B cell (primary cell): Measurements from ENCODE around the gene RNF26. TPM values are rescaled to one million over a fixed set of nuclear protein-coding genes. Genes with fewer than 3 reads are reported as not detected.
A peak's percentile ranks its signal among the peaks of the same experiment; 100 is the strongest.

Experiments
- ATAC-seq: fragments of 200-7000 bp; cut with Tn5 transposase; one replicate; pipeline ENCODE4 v1.10.0; 2021; ENCODE audit warnings: low read depth, mild to moderate bottlenecking, moderate number of reproducible peaks, moderate library complexity
- CTCF ChIA-PET: fragments of 350-600 bp; sonication (Branson Sonifier 250); formaldehyde crosslinking; loops from one replicate; lab custom pipeline; 2021; ENCODE audit warnings: antibody characterized with exemption, inconsistent platforms; lab: Charles Lee
- POLR2A ChIA-PET: fragments of 350-600 bp; sonication (Branson Sonifier 250); formaldehyde crosslinking; loops from one replicate; lab custom pipeline; 2021; ENCODE audit warnings: antibody characterized with exemption; lab: Charles Lee
- DNase-seq: peaks from one replicate; pipeline ENCODE4 v3.0.0; 2013
- H2AFZ ChIP-seq: 2 replicates; pipeline ENCODE4 v1.6.1; 2012; ENCODE audit warnings: mild to moderate bottlenecking, low read depth, low read length; ENCODE audit not compliant: insufficient read depth, poor library complexity, severe bottlenecking
- H3K27ac ChIP-seq, 2 donors: 1 replicate in 1 of 2; 2 replicates in 1 of 2; pipeline ENCODE4 v1.5.1; 2012 to 2013; ENCODE audit warnings: low read length in 2 of 2, mild to moderate bottlenecking in 2 of 2, moderate library complexity in 1 of 2
- H3K27me3 ChIP-seq, 4 experiments: fragments of 200-600 bp in 1 of 4; sonication (generic) in 1 of 4; replicated peaks in 1 of 4; 1 replicate in 2 of 4; 2 replicates in 2 of 4; pipeline versions ENCODE4 v1.6.1 to v1.7.0; 2013 to 2016; ENCODE audit warnings: low read length in 3 of 4, mild to moderate bottlenecking in 2 of 4, mixed read lengths in 1 of 4, moderate library complexity in 1 of 4; ENCODE audit not compliant: insufficient read depth in 4 of 4, control insufficient read depth in 3 of 4; ENCODE audit errors: control extremely low read depth in 1 of 4
- H3K36me3 ChIP-seq, 2 experiments: replicated peaks in 1 of 2; 1 replicate in 1 of 2; 2 replicates in 1 of 2; pipeline versions ENCODE4 v1.6.1 to v1.7.1; 2013; ENCODE audit warnings: low read length in 1 of 2; ENCODE audit not compliant: insufficient read depth in 2 of 2, control insufficient read depth in 1 of 2; ENCODE audit errors: control extremely low read depth in 1 of 2, extremely low read depth in 1 of 2
- H3K4me1 ChIP-seq, 2 donors: fragments of 200-600 bp in 1 of 2; sonication (generic) in 1 of 2; 1 replicate in 1 of 2; 2 replicates in 1 of 2; pipeline versions ENCODE4 v1.5.1 to v1.6.1; 2013 to 2017; ENCODE audit warnings: low read length in 2 of 2; ENCODE audit not compliant: control insufficient read depth in 2 of 2, insufficient read depth in 2 of 2
- H3K4me2 ChIP-seq: replicated peaks from 2 replicates; pipeline ENCODE3; 2012; ENCODE audit warnings: mild to moderate bottlenecking, low read depth, low read length; ENCODE audit not compliant: poor library complexity, severe bottlenecking
- H3K4me3 ChIP-seq, 5 experiments: fragments of 200-600 bp in 1 of 5; sonication (generic) in 1 of 5; 1 replicate in 3 of 5; 2 replicates in 2 of 5; pipeline versions ENCODE4 v1.5.1 to v1.7.0; 2011 to 2016; ENCODE audit warnings: low read length in 4 of 5, mild to moderate bottlenecking in 4 of 5, low read depth in 2 of 5, control low read depth in 1 of 5, moderate library complexity in 1 of 5; ENCODE audit not compliant: insufficient read depth in 1 of 5; ENCODE audit errors: control extremely low read depth in 1 of 5, extremely low read depth in 1 of 5
- H3K79me2 ChIP-seq: fragments of 200-600 bp; sonication (generic); one replicate; pipeline ENCODE4 v1.6.0; 2016; ENCODE audit warnings: low read length; ENCODE audit not compliant: control insufficient read depth, insufficient read depth
- H3K9ac ChIP-seq: fragments of 200-600 bp; sonication (generic); 2 replicates; pipeline ENCODE4 v1.6.1; 2017; ENCODE audit warnings: mild to moderate bottlenecking, low read length, moderate library complexity
- H3K9me3 ChIP-seq, 3 donors: one replicate each; pipeline versions ENCODE4 v1.6.1 to v1.7.1; 2013; ENCODE audit warnings: low read length in 2 of 3; ENCODE audit not compliant: control insufficient read depth in 2 of 3, insufficient read depth in 1 of 3; ENCODE audit errors: control extremely low read depth in 1 of 3
- H4K20me1 ChIP-seq: 2 replicates; pipeline ENCODE4 v1.6.0; 2012; ENCODE audit warnings: mild to moderate bottlenecking, low read length; ENCODE audit not compliant: insufficient read depth, control insufficient read depth, poor library complexity, severe bottlenecking
- H3K27ac Mint-ChIP-seq: one replicate; pipeline ENCODE4 v1.8.0; 2021; ENCODE audit warnings: mixed read lengths
- H3K27me3 Mint-ChIP-seq: one replicate; pipeline ENCODE4 v1.8.0; 2021; ENCODE audit warnings: mixed read lengths
- H3K4me1 Mint-ChIP-seq: one replicate; pipeline ENCODE4 v1.8.0; 2021; ENCODE audit warnings: mixed read lengths
- H3K4me3 Mint-ChIP-seq: one replicate; pipeline ENCODE4 v1.8.0; 2021; ENCODE audit warnings: mixed read lengths
- H3K9me3 Mint-ChIP-seq: one replicate; pipeline ENCODE4 v1.8.0; 2022; ENCODE audit warnings: mixed read lengths; ENCODE audit not compliant: insufficient read depth
- EZH2 ChIP-seq: IDR thresholded peaks from 2 replicates; pipeline ENCODE4 v1.6.1; 2012; ENCODE audit warnings: borderline replicate concordance, low read depth, mild to moderate bottlenecking, moderate library complexity, low read length; ENCODE audit not compliant: insufficient read depth, poor library complexity, severe bottlenecking
- WGBS: methylation state at CpG from one replicate; pipeline ENCODE4 v1.1.5; 2013; ENCODE audit warnings: missing lambda C conversion rate; ENCODE audit not compliant: insufficient coverage; 5-methylcytosine and 5-hydroxymethylcytosine counted together
- intact Hi-C: fragments of 100-400 bp; cut with micrococcal nuclease; formaldehyde crosslinking; loops from one replicate; pipeline ENCODE4 v1.10.0; 2022
- polyA plus RNA-seq: library from polyadenylated mRNA; depleted of rRNA; stranded (reverse); fragments of >200 nt; gene quantifications from 2 replicates; pipeline ENCODE4 v1.2.3, GENCODE V29; 2012
- total RNA-seq, 2 donors: library from RNA; stranded (reverse); fragments of 120-200 nt in 1 of 2; gene quantifications; 1 replicate in 1 of 2; 2 replicates in 1 of 2; pipeline versions ENCODE4 v1.2.3 to v1.2.4, GENCODE V29; 2013 to 2022
- TF ChIP-seq, protein P1 (sequence below): fragments of 200-600 bp; IDR thresholded peaks from one replicate; pipeline ENCODE4 v1.8.0; 2022; ENCODE audit warnings: antibody characterized with exemption, mild to moderate bottlenecking

The RNF26 gene
- total and polyA plus RNA-seq, 2 donors (not counting 1 experiment from before 2014, with no cell fraction given) = 15.5 to 21.8 TPM

- peak overlapping the region; percentile 76 for H3K4me2 ChIP-seq
- POLR2A ChIA-PET = interaction anchor here (0.5 kb wide), 1 partner anchor 556 kb away, joined by 4 read pairs; no protein-coding TSS in a partner anchor
- WGBS = 14% methylated on average over 86 of the region's 86 CpGs
Measured at GRCh38 chr11:119339589-119340334, 5.4 kb downstream of the RNF26 start.

More at GRCh38 chr11:119339589-119340334, 5.4 kb downstream of the RNF26 start:
- Histone ChIP-seq H3K9ac (peak overlapping the region; percentile 32), H3K4me1 (peaks cover 37 to 38% of the 10 kb centered on the region in 2 donors), H3K27me3 (peaks cover 0 to 55% (median 30%) of the 10 kb centered on the region in 4 experiments), H3K4me3 (peak overlapping the region in 2 of 5 experiments; percentile 9 to 20), H3K9me3 (peaks cover 0 to 3% (median 0%) of the 10 kb centered on the region in 3 donors), H3K79me2 (peaks cover 5% of the 10 kb centered on the region), H4K20me1 (peaks cover 7% of the 10 kb centered on the region), H3K36me3 (peaks cover 0 to 2% of the 10 kb centered on the region in 2 experiments), H3K27ac (no peak overlapping the region), H2AFZ (peak overlapping the region; percentile 45)
- Mint-ChIP-seq H3K9me3 (no peaks in the 10 kb centered on the region), H3K4me1 (peaks cover 33% of the 10 kb centered on the region), H3K27me3 (peaks cover 40% of the 10 kb centered on the region), H3K27ac (no peak overlapping the region), H3K4me3 (peak overlapping the region; percentile 76)
- intact Hi-C loops = no loop called here
- no peak for ATAC-seq
- DNase-seq = peak; percentile 53
- TF ChIP-seq, protein P1, sequence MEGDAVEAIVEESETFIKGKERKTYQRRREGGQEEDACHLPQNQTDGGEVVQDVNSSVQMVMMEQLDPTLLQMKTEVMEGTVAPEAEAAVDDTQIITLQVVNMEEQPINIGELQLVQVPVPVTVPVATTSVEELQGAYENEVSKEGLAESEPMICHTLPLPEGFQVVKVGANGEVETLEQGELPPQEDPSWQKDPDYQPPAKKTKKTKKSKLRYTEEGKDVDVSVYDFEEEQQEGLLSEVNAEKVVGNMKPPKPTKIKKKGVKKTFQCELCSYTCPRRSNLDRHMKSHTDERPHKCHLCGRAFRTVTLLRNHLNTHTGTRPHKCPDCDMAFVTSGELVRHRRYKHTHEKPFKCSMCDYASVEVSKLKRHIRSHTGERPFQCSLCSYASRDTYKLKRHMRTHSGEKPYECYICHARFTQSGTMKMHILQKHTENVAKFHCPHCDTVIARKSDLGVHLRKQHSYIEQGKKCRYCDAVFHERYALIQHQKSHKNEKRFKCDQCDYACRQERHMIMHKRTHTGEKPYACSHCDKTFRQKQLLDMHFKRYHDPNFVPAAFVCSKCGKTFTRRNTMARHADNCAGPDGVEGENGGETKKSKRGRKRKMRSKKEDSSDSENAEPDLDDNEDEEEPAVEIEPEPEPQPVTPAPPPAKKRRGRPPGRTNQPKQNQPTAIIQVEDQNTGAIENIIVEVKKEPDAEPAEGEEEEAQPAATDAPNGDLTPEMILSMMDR = peak; percentile 66
- TF ChIP-seq EZH2 = peak; percentile 50
- CTCF ChIA-PET = interaction anchor here (0.6 to 4.0 kb wide), 5 partner anchors 13 to 173 kb away, joined by 3 to 45 read pairs (median 6); partner anchors contain the start of gene USP2
